ENCODE measurements around the gene APBB2. TPM values are rescaled to one million over a fixed set of nuclear protein-coding genes. Genes with fewer than 3 reads are reported as not detected.

Gene APBB2
- total RNA-seq, 1 experiment from 2014 or later = 49.0 TPM

DNA sequence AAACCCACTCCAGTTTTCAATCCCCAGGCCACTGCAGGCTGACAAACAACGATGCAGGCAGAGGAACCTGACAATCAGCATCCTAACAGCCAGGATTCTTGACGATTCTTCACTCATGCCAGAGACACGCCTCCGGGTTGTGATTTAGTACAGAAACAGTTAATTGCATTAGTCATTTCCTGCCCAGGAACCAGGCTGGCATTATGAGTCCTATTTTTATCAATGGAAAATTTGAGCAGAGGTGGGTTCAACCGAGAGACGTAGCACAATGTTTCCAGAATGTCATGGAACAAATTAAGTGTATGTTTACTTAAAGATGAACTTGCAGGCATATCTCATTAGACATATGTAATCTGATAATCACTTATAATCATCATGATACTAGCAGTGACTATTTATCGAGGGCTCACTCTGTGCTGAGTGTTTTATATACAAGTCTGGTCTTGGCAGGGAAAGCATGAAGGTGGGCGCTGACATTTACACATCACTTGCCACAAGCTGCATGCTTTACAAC lies 304.9 kb downstream of the APBB2 start:
- CTCF ChIA-PET = interaction anchor here (0.6 to 3.4 kb wide), 30 partner anchors 10 to 370 kb away, joined by 3 to 61 read pairs (median 6); partner anchors contain the start of gene APBB2
- no peak for TF ChIP-seq ELF4 (CRISPR knock-in tag; IDR thresholded peaks at IDR 0.05; ENCODE audit: low read depth)
- TF ChIP-seq, protein P1, sequence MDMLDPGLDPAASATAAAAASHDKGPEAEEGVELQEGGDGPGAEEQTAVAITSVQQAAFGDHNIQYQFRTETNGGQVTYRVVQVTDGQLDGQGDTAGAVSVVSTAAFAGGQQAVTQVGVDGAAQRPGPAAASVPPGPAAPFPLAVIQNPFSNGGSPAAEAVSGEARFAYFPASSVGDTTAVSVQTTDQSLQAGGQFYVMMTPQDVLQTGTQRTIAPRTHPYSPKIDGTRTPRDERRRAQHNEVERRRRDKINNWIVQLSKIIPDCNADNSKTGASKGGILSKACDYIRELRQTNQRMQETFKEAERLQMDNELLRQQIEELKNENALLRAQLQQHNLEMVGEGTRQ (CRISPR knock-in tag; IDR thresholded peaks at IDR 0.05) = no peak
- no peak for TF ChIP-seq MLX (CRISPR knock-in tag; IDR thresholded peaks at IDR 0.05)
- TF ChIP-seq FOXP4 (CRISPR knock-in tag; IDR thresholded peaks at IDR 0.05) = no peak
- TF ChIP-seq, protein P2, sequence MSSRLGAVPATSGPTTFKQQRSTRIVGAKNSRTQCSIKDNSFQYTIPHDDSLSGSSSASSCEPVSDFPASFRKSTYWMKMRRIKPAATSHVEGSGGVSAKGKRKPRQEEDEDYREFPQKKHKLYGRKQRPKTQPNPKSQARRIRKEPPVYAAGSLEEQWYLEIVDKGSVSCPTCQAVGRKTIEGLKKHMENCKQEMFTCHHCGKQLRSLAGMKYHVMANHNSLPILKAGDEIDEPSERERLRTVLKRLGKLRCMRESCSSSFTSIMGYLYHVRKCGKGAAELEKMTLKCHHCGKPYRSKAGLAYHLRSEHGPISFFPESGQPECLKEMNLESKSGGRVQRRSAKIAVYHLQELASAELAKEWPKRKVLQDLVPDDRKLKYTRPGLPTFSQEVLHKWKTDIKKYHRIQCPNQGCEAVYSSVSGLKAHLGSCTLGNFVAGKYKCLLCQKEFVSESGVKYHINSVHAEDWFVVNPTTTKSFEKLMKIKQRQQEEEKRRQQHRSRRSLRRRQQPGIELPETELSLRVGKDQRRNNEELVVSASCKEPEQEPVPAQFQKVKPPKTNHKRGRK (CRISPR knock-in tag; IDR thresholded peaks at IDR 0.05; ENCODE audit: borderline replicate concordance) = no peak
- TF ChIP-seq, protein P3, sequence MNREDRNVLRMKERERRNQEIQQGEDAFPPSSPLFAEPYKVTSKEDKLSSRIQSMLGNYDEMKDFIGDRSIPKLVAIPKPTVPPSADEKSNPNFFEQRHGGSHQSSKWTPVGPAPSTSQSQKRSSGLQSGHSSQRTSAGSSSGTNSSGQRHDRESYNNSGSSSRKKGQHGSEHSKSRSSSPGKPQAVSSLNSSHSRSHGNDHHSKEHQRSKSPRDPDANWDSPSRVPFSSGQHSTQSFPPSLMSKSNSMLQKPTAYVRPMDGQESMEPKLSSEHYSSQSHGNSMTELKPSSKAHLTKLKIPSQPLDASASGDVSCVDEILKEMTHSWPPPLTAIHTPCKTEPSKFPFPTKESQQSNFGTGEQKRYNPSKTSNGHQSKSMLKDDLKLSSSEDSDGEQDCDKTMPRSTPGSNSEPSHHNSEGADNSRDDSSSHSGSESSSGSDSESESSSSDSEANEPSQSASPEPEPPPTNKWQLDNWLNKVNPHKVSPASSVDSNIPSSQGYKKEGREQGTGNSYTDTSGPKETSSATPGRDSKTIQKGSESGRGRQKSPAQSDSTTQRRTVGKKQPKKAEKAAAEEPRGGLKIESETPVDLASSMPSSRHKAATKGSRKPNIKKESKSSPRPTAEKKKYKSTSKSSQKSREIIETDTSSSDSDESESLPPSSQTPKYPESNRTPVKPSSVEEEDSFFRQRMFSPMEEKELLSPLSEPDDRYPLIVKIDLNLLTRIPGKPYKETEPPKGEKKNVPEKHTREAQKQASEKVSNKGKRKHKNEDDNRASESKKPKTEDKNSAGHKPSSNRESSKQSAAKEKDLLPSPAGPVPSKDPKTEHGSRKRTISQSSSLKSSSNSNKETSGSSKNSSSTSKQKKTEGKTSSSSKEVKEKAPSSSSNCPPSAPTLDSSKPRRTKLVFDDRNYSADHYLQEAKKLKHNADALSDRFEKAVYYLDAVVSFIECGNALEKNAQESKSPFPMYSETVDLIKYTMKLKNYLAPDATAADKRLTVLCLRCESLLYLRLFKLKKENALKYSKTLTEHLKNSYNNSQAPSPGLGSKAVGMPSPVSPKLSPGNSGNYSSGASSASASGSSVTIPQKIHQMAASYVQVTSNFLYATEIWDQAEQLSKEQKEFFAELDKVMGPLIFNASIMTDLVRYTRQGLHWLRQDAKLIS (CRISPR knock-in tag; IDR thresholded peaks at IDR 0.05; ENCODE audit: borderline replicate concordance) = no peak
- TF ChIP-seq, protein P4, sequence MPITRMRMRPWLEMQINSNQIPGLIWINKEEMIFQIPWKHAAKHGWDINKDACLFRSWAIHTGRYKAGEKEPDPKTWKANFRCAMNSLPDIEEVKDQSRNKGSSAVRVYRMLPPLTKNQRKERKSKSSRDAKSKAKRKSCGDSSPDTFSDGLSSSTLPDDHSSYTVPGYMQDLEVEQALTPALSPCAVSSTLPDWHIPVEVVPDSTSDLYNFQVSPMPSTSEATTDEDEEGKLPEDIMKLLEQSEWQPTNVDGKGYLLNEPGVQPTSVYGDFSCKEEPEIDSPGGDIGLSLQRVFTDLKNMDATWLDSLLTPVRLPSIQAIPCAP (CRISPR knock-in tag; IDR thresholded peaks at IDR 0.05) = no peak
- TF ChIP-seq OVOL2 (CRISPR knock-in tag; IDR thresholded peaks at IDR 0.05; ENCODE audit: borderline replicate concordance) = no peak
- TF ChIP-seq, protein P5, sequence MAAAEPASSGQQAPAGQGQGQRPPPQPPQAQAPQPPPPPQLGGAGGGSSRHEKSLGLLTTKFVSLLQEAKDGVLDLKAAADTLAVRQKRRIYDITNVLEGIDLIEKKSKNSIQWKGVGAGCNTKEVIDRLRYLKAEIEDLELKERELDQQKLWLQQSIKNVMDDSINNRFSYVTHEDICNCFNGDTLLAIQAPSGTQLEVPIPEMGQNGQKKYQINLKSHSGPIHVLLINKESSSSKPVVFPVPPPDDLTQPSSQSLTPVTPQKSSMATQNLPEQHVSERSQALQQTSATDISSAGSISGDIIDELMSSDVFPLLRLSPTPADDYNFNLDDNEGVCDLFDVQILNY (CRISPR knock-in tag; IDR thresholded peaks at IDR 0.05) = no peak
- no peak for TF ChIP-seq SOX15 (CRISPR knock-in tag; IDR thresholded peaks at IDR 0.05)
- no peak for TF ChIP-seq NR1H2 (CRISPR knock-in tag; IDR thresholded peaks at IDR 0.05)
- no peak for TF ChIP-seq RELA (CRISPR knock-in tag; IDR thresholded peaks at IDR 0.05; ENCODE audit: borderline replicate concordance)
- no peak for TF ChIP-seq ZNF317 (CRISPR knock-in tag; IDR thresholded peaks at IDR 0.05; ENCODE audit: borderline replicate concordance, low read depth)
- TF ChIP-seq, protein P6, sequence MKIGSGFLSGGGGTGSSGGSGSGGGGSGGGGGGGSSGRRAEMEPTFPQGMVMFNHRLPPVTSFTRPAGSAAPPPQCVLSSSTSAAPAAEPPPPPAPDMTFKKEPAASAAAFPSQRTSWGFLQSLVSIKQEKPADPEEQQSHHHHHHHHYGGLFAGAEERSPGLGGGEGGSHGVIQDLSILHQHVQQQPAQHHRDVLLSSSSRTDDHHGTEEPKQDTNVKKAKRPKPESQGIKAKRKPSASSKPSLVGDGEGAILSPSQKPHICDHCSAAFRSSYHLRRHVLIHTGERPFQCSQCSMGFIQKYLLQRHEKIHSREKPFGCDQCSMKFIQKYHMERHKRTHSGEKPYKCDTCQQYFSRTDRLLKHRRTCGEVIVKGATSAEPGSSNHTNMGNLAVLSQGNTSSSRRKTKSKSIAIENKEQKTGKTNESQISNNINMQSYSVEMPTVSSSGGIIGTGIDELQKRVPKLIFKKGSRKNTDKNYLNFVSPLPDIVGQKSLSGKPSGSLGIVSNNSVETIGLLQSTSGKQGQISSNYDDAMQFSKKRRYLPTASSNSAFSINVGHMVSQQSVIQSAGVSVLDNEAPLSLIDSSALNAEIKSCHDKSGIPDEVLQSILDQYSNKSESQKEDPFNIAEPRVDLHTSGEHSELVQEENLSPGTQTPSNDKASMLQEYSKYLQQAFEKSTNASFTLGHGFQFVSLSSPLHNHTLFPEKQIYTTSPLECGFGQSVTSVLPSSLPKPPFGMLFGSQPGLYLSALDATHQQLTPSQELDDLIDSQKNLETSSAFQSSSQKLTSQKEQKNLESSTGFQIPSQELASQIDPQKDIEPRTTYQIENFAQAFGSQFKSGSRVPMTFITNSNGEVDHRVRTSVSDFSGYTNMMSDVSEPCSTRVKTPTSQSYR (CRISPR knock-in tag; IDR thresholded peaks at IDR 0.05) = no peak
- TF ChIP-seq GRHL2 (CRISPR knock-in tag; IDR thresholded peaks at IDR 0.05; ENCODE audit: insufficient replicate concordance, severe bottlenecking) = no peak
- TF ChIP-seq NR2C2 (CRISPR knock-in tag; IDR thresholded peaks at IDR 0.05) = no peak
- TF ChIP-seq ESRRA (CRISPR knock-in tag; IDR thresholded peaks at IDR 0.05; ENCODE audit: borderline replicate concordance) = no peak
- TF ChIP-seq SMAD4 (CRISPR knock-in tag; IDR thresholded peaks at IDR 0.05) = no peak
- H3K27me3 Mint-ChIP-seq (ENCODE audit: low read depth) = no peaks in the 10 kb centered on the region
- H3K36me3 Mint-ChIP-seq = no peaks in the 10 kb centered on the region
- POLR2A ChIA-PET = interaction anchor here (1.2 kb wide), 3 partner anchors 15 to 347 kb away, joined by 3 to 5 read pairs (median 5); partner anchors contain the start of gene UCHL1
- H3K4me1 Mint-ChIP-seq = peaks cover 11% of the 10 kb centered on the region; the same call in 1 of the 2 replicates
- no peak overlapping the region for H3K4me3 Mint-ChIP-seq
- H3K9me3 Mint-ChIP-seq = peaks cover 2% of the 10 kb centered on the region; the same call in 1 of the 2 replicates
- no peak for DNase-seq (ENCODE audit: low spot score)
- ATAC-seq = no peak
- H3K27ac Mint-ChIP-seq = no peak overlapping the region
